ENCODE data around the gene SNORC. TPM values are rescaled to one million over a fixed set of nuclear protein-coding genes. Genes with fewer than 3 reads are reported as not detected.

SNORC gene
- total and polyA plus RNA-seq, 4 donors, result 2.4 to 12.3 (median 6.6) TPM

DNA sequence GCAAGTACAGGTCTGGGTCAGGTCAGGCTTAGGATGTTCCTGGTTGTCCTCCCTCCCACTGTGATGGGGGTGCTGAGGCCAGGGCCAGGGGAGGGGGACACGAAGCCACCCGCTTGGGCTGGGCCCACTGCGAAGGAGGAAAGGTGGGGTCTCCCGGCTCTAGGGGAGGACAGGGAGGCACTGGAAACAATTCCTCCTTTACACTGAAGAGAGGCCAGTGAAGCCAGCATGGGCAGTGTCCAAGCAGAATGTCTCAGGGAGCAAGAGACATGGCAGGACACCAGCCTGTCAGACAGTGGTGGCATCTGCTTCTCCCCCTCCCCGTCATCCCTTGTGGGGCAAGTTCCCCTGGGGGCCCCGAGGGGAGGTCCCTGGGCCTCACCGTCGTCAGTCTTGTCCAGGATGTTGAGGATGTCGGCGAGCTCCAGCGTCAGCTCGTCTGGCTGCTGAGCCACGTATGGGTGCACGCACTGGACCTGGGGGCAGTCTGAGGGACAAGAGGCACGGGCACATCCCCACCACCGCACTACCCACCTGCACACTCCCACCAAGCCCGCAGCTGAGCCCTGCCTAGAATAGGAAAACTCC is 10.8 kb downstream of the SNORC start:
- Histone ChIP-seq H3K9me3 (ENCODE audit: control insufficient read depth in 4 of 4, low read length in 3 of 4) (no peaks in the 10 kb centered on the region), H3K27ac (ENCODE audit: low read depth in 1 of 2, low read length in 2 of 2) (no peak overlapping the region), H3K4me1 (ENCODE audit: control insufficient read depth in 4 of 4, insufficient read depth in 4 of 4, low read length in 3 of 4) (peaks cover 0 to 24% (median 11%) of the 10 kb centered on the region in 4 donors), H3K36me3 (ENCODE audit: control insufficient read depth in 4 of 4, insufficient read depth in 3 of 4, low read depth in 1 of 4, low read length in 3 of 4) (peaks cover 0 to 24% (median 8%) of the 10 kb centered on the region in 4 donors), H3K9ac (ENCODE audit: low read depth in 1 of 2, low read length in 2 of 2) (no peak overlapping the region), H3K27me3 (ENCODE audit: control insufficient read depth in 4 of 4, insufficient read depth in 4 of 4, low read length in 3 of 4) (no peaks in the 10 kb centered on the region), H3K4me3 (ENCODE audit: low read depth in 1 of 3, low read length in 3 of 3) (no peak overlapping the region)
- WGBS, result 86% methylated on average over 17 of the region's 17 CpGs
- DNase-seq (ENCODE audit: low spot score), result no peak
- TF ChIP-seq RAD21 (IDR thresholded peaks at IDR 0.05) (no peak), ATF3 (IDR thresholded peaks at IDR 0.05) (no peak), FOXA2 (IDR thresholded peaks at IDR 0.05) (no peak)
- TF ChIP-seq, protein P1, sequence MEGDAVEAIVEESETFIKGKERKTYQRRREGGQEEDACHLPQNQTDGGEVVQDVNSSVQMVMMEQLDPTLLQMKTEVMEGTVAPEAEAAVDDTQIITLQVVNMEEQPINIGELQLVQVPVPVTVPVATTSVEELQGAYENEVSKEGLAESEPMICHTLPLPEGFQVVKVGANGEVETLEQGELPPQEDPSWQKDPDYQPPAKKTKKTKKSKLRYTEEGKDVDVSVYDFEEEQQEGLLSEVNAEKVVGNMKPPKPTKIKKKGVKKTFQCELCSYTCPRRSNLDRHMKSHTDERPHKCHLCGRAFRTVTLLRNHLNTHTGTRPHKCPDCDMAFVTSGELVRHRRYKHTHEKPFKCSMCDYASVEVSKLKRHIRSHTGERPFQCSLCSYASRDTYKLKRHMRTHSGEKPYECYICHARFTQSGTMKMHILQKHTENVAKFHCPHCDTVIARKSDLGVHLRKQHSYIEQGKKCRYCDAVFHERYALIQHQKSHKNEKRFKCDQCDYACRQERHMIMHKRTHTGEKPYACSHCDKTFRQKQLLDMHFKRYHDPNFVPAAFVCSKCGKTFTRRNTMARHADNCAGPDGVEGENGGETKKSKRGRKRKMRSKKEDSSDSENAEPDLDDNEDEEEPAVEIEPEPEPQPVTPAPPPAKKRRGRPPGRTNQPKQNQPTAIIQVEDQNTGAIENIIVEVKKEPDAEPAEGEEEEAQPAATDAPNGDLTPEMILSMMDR (IDR thresholded peaks at IDR 0.05; ENCODE audit: low read depth, low read length, missing input control), result no peak
- TF ChIP-seq, protein P2, sequence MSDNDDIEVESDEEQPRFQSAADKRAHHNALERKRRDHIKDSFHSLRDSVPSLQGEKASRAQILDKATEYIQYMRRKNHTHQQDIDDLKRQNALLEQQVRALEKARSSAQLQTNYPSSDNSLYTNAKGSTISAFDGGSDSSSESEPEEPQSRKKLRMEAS (IDR thresholded peaks at IDR 0.05), result no peak

DNA sequence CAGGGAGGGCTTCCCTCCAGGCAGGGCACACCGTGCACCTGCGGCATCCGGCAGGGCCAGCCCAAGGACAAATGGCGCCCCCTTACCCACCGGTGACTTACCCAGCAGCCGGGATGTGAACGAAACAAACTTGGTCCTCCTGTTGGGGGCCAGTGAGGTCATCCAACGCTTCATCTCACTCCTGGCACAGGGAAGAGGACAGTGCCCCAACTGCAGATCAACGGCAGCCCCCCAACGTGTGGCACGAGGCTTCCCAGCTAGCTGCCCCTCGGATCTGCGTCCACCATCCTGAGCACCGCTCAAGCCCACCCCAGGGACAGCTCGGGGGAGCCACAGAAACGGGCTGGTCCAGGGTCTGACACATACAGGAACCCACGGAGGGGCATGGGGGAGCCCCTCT is 12.0 kb downstream of the SNORC start:
- no peak for DNase-seq (ENCODE audit: low spot score)
- Histone ChIP-seq H3K4me3 (ENCODE audit: low read depth in 1 of 3, low read length in 3 of 3) (no peak overlapping the region), H3K9me3 (ENCODE audit: control insufficient read depth in 4 of 4, low read length in 3 of 4) (no peaks in the 10 kb centered on the region), H3K36me3 (ENCODE audit: control insufficient read depth in 4 of 4, insufficient read depth in 3 of 4, low read depth in 1 of 4, low read length in 3 of 4) (peaks cover 4 to 34% (median 12%) of the 10 kb centered on the region in 4 donors), H3K9ac (ENCODE audit: low read depth in 1 of 2, low read length in 2 of 2) (no peak overlapping the region), H3K27ac (ENCODE audit: low read depth in 1 of 2, low read length in 2 of 2) (no peak overlapping the region), H3K4me1 (ENCODE audit: control insufficient read depth in 4 of 4, insufficient read depth in 4 of 4, low read length in 3 of 4) (peaks cover 0 to 22% (median 8%) of the 10 kb centered on the region in 4 donors), H3K27me3 (ENCODE audit: control insufficient read depth in 4 of 4, insufficient read depth in 4 of 4, low read length in 3 of 4) (no peaks in the 10 kb centered on the region)
- no peak for TF ChIP-seq RXRA (IDR thresholded peaks at IDR 0.05)
- no peak for TF ChIP-seq FOXA1 (IDR thresholded peaks at IDR 0.05)
- 95% methylated on average over 17 of the region's 17 CpGs for whole genome bisulfite sequencing

GRCh38 chr2:232882505-232883115 is 12.5 kb downstream of the SNORC start:
- Histone ChIP-seq H3K4me3 (ENCODE audit: low read depth in 1 of 3, low read length in 3 of 3) (no peak overlapping the region), H3K27ac (ENCODE audit: low read depth in 1 of 2, low read length in 2 of 2) (no peak overlapping the region), H3K36me3 (ENCODE audit: control insufficient read depth in 4 of 4, insufficient read depth in 3 of 4, low read depth in 1 of 4, low read length in 3 of 4) (peaks cover 4 to 37% (median 14%) of the 10 kb centered on the region in 4 donors), H3K27me3 (ENCODE audit: control insufficient read depth in 4 of 4, insufficient read depth in 4 of 4, low read length in 3 of 4) (no peaks in the 10 kb centered on the region), H3K9me3 (ENCODE audit: control insufficient read depth in 4 of 4, low read length in 3 of 4) (no peaks in the 10 kb centered on the region), H3K4me1 (ENCODE audit: control insufficient read depth in 4 of 4, insufficient read depth in 4 of 4, low read length in 3 of 4) (peaks cover 0 to 17% (median 6%) of the 10 kb centered on the region in 4 donors), H3K9ac (ENCODE audit: low read depth in 1 of 2, low read length in 2 of 2) (no peak overlapping the region)
- TF ChIP-seq, protein P1 (IDR thresholded peaks at IDR 0.05; ENCODE audit: low read depth, low read length, missing input control), result no peak
- TF ChIP-seq FOXA2 (IDR thresholded peaks at IDR 0.05) (no peak), GABPA (IDR thresholded peaks at IDR 0.05 in 1 of 2, conservative IDR thresholded peaks at IDR 0.05 in 1 of 2) (no peak), FOXA1 (IDR thresholded peaks at IDR 0.05) (no peak), JUND (IDR thresholded peaks at IDR 0.05) (no peak), SP1 (IDR thresholded peaks at IDR 0.05) (no peak)
- TF ChIP-seq, protein P3, sequence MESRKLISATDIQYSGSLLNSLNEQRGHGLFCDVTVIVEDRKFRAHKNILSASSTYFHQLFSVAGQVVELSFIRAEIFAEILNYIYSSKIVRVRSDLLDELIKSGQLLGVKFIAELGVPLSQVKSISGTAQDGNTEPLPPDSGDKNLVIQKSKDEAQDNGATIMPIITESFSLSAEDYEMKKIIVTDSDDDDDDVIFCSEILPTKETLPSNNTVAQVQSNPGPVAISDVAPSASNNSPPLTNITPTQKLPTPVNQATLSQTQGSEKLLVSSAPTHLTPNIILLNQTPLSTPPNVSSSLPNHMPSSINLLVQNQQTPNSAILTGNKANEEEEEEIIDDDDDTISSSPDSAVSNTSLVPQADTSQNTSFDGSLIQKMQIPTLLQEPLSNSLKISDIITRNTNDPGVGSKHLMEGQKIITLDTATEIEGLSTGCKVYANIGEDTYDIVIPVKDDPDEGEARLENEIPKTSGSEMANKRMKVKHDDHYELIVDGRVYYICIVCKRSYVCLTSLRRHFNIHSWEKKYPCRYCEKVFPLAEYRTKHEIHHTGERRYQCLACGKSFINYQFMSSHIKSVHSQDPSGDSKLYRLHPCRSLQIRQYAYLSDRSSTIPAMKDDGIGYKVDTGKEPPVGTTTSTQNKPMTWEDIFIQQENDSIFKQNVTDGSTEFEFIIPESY (IDR thresholded peaks at IDR 0.05), result no peak
- TF ChIP-seq, protein P2 (IDR thresholded peaks at IDR 0.05), result no peak
- 93% methylated on average over 20 of the region's 20 CpGs for WGBS
- no peak for DNase-seq (ENCODE audit: low spot score)

Data from liver (tissue), 9 donors.